HEK293T (cell line): ENCODE data around the gene KY.

Experiments used
- BHLHE40 ChIP-seq: fragments of 450-650 bp; IDR thresholded peaks from 2 replicates; pipeline ENCODE4 v1.6.1; 2016; ENCODE audit warnings: mild to moderate bottlenecking, moderate library complexity, borderline replicate concordance
- ELF4 ChIP-seq: fragments of 450-650 bp; IDR thresholded peaks from 2 replicates; pipeline ENCODE4 v1.6.1; 2017; ENCODE audit warnings: antibody characterized with exemption
- FOXA1 ChIP-seq: fragments of 450-650 bp; IDR thresholded peaks from 2 replicates; pipeline ENCODE4 v1.6.1; 2016; ENCODE audit warnings: mild to moderate bottlenecking
- FOXK2 ChIP-seq: fragments of 450-650 bp; IDR thresholded peaks from 2 replicates; pipeline ENCODE4 v1.6.1; 2016; ENCODE audit warnings: mild to moderate bottlenecking
- FOXM1 ChIP-seq: fragments of 450-650 bp; IDR thresholded peaks from 2 replicates; pipeline ENCODE4 v1.6.1; 2017; ENCODE audit warnings: mild to moderate bottlenecking, borderline replicate concordance
- HDGF ChIP-seq: fragments of 450-650 bp; IDR thresholded peaks from 2 replicates; pipeline ENCODE4 v1.6.1; 2017; ENCODE audit warnings: antibody characterized with exemption, borderline replicate concordance
- L3MBTL2 ChIP-seq: fragments of 450-650 bp; conservative IDR thresholded peaks from 2 replicates; pipeline ENCODE4 v1.6.1; 2016; ENCODE audit warnings: mild to moderate bottlenecking
- LEF1 ChIP-seq: fragments of 450-650 bp; IDR thresholded peaks from 2 replicates; pipeline ENCODE4 v1.6.1; 2017; ENCODE audit warnings: mild to moderate bottlenecking, borderline replicate concordance
- NFRKB ChIP-seq: fragments of 450-650 bp; IDR thresholded peaks from 2 replicates; pipeline ENCODE4 v1.6.1; 2016; ENCODE audit warnings: mild to moderate bottlenecking, moderate library complexity
- SUZ12 ChIP-seq: fragments of 450-650 bp; IDR thresholded peaks from 2 replicates; pipeline ENCODE4 v1.6.1; 2016; ENCODE audit warnings: mild to moderate bottlenecking
- TARDBP ChIP-seq: fragments of 450-650 bp; IDR thresholded peaks from 2 replicates; pipeline ENCODE4 v1.6.1; 2016
- ZNF384 ChIP-seq: fragments of 450-650 bp; IDR thresholded peaks from 2 replicates; pipeline ENCODE4 v1.6.1; 2016

DNA sequence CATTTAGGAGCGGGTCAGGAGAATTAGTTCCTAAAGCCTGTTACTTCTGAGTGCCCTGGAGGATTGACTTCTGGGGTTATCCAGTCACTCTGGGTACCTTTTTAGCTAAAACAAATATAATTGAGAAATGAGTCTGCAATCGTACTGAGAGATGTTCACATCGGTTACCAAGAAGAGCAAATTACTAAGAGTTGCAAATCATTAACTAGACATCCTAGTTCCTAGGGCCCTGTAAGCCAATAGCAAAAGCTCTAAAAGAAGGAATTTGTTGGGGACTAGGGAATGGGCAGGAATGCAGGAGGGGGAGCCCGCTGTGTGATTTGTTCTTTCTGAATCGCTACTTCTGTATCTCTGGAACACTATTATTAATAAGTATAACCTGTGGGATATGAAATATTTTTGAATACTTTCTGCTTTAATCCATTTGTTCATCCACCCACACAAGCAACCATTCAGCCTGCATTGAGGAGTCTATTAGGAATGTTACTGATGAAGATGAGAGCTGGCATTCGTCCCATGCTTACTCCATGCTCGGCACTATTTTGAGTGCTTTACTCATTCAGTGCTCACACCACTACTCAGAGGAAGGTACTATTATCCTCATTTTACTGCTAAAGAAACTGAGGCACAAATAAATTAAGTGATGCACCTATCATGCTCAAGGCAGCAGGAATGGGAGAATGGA is 31.5 kb upstream of the KY start:
- no peak for TF ChIP-seq NFRKB
- TF ChIP-seq TARDBP = no peak
- TF ChIP-seq FOXK2 = no peak
- TF ChIP-seq LEF1 = no peak
- no peak for TF ChIP-seq FOXM1
- TF ChIP-seq BHLHE40 = no peak
- no peak for TF ChIP-seq ELF4
- no peak for TF ChIP-seq HDGF
- no peak for TF ChIP-seq ZNF384
- no peak for TF ChIP-seq L3MBTL2
- no peak for TF ChIP-seq FOXA1
- no peak for TF ChIP-seq SUZ12
